Psoas muscle (tissue), 8 donors: ENCODE data around the gene IHH. TPM values are rescaled to one million over a fixed set of nuclear protein-coding genes. Genes with fewer than 3 reads are reported as not detected.

ENCODE experiments used
- ATAC-seq, 4 donors: fragments of 200-7000 bp; cut with Tn5 transposase; one replicate each; pipeline ENCODE4 v1.9.1; 2020; ENCODE audit warnings: moderate library complexity in 3 of 4, mild to moderate bottlenecking in 2 of 4
- DNase-seq, 2 donors: peaks; one replicate each; pipeline ENCODE4 v3.0.0-alpha.2; 2020
- H3K27ac ChIP-seq: fragments of 200-600 bp; one replicate; pipeline ENCODE4 v1.8.0; 2022
- H3K27me3 ChIP-seq, 3 donors: fragments of 200-600 bp in 1 of 3; one replicate each; pipeline versions ENCODE4 v1.6.1 to v1.8.0; 2013 to 2022; ENCODE audit warnings: low read length in 2 of 3, mild to moderate bottlenecking in 2 of 3, moderate library complexity in 1 of 3; ENCODE audit not compliant: insufficient read depth in 3 of 3
- H3K36me3 ChIP-seq, 2 donors: fragments of 200-600 bp in 1 of 2; one replicate each; pipeline versions ENCODE4 v1.6.1 to v1.8.0; 2013 to 2022; ENCODE audit warnings: low read depth in 1 of 2, mild to moderate bottlenecking in 1 of 2, moderate library complexity in 1 of 2; ENCODE audit not compliant: insufficient read depth in 1 of 2
- H3K4me1 ChIP-seq: fragments of 200-600 bp; one replicate; pipeline ENCODE4 v1.8.0; 2022
- H3K4me3 ChIP-seq: fragments of 200-600 bp; one replicate; pipeline ENCODE4 v1.8.0; 2022; ENCODE audit warnings: mild to moderate bottlenecking
- H3K9me3 ChIP-seq: fragments of 200-600 bp; one replicate; pipeline ENCODE4 v1.8.0; 2022
- WGBS, 3 donors: extraction: QIAGEN DNeasy Blood & Tissue Kit; methylation state at CpG; one replicate each; pipeline versions ENCODE4 v1.1.6 to v1.1.7; 2013; 5-methylcytosine and 5-hydroxymethylcytosine counted together
- intact Hi-C, 2 donors: fragments of 100-400 bp; cut with DNase I; formaldehyde crosslinking; loops; one replicate each; pipeline versions ENCODE4 v1.11.0 to v1.14.2; 2022
- polyA plus RNA-seq, 3 donors: library from polyadenylated mRNA; stranded (reverse); fragments of 200-250 nt; gene quantifications; one replicate each; pipeline ENCODE4 v1.2.3, GENCODE V29; 2013
- total RNA-seq, 4 donors: library from RNA; stranded (reverse); fragmentation: NEBNext Ultra II Directional in 2 of 4; extraction: Animal tissue kit (Norgen Biotek cat#: 25700) in 2 of 4; gene quantifications; one replicate each; pipeline versions ENCODE4 v1.2.1 to v1.2.4, GENCODE V29; 2021 to 2023
- TF ChIP-seq, protein P1 (sequence below): fragments of 200-600 bp; IDR thresholded peaks from one replicate; pipeline ENCODE4 v1.8.0; 2022; ENCODE audit warnings: antibody characterized with exemption
- donor health status: healthy with polysubstance abuse.
- donor health status: DM: no; HTN: no; CAD: no; lungs with moderate emphysema.
- donor health status: Bipolar disorder and iron deficiency.
- donor health status: healthy.
- donor health status: DM: yes; HTN: yes; CAD: no.
- donor health status: DM: no; HTN: no; CAD: no.
- donor health status: DM: no; HTN: no; CAD: no.
- donor health status: DM: yes; HTN: yes; CAD: no.

Gene IHH
- total and polyA plus RNA-seq, 7 donors = 0.03 to 0.12 TPM; not detected in 5

DNA sequence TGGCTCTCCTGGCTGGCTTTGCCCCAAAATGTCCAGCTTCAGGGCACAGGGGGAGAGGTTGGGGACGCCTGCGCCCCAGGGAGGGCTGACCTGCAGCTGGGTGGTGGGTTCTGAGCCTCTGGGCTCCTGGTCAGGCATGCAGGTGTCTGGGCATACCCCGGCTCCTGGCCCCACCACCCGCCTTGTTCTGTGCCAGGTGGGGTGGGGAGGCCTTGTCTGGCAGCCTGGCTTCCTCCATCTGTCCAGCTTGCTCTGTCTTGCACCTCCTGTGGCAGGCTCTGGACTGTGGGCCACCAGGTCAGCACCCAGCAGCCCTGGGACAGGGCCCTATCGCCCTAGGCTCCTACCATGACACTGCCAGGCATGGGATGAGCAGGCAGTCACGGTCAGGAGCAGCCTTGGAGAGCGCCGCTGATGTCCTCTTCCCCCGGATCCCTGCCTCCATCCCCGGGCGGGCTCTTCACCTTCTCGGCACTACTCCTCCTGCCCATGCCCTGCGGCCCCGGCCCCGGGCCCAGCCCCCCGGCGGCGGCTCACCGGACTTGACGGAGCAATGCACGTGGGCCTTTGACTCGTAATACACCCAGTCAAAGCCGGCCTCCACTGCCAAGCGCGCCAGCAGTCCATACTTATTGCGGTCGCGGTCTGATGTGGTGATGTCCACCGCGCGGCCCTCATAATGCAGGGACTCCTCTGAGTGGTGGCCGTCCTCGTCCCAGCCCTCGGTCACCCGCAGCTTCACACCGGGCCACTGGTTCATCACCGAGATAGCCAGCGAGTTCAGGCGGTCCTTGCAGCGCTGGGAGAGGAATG is 3.6 kb downstream of the IHH start:
- WGBS, 3 donors = 11 to 15% (median 12%) methylated on average over 31 to 40 of the region's 40 CpGs
- intact Hi-C loops = loop anchor here (10.0 kb wide), 1 partner anchor 248 kb away; the partner anchor contains the start of gene PTPRN (in 2 of the 2)
- peaks cover 0 to 80% (median 24%) of the 10 kb centered on the region in 3 donors for H3K27me3 ChIP-seq

DNA sequence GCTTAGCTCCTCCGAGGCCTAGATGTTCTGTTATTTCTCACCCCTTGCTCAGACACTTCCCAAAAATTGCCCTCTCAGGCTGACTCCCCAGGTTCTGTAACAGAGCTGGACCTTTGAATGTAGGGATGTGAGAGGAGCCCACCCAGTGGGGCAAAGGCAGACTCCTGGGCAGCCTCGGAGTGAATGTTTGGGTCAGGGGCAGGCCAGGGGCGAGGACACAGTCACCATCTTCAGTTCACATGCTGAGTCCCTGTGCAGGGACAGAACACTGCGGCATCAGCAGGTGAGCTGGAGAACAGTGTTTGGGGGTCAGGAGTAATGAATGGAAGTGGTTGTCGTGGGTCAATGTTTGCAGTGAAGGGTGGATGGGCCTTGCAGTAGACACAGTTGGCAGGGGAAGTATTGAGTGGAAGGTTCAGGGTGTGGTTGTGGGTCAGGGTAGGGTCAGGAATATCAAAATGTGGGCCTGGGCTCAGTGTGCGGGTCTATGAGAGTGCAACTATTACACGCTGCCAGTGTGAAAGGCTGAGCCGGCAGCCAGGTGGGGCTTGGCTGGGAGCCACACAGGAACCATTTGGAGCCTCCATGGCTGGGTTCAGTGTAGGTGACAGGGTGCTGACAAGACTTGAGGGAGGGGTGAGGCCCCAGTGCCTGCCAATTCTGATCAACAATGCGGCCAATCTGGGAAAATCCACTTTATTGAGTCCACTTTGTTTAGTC is 4.4 kb downstream of the IHH start:
- no peak overlapping the region for H3K4me3 ChIP-seq
- H3K27me3 ChIP-seq = peaks cover 0 to 72% (median 22%) of the 10 kb centered on the region in 3 donors
- intact Hi-C loops = loop anchor here (10.0 kb wide), 1 partner anchor 248 kb away; the partner anchor contains the start of gene PTPRN (in 2 of the 2)
- TF ChIP-seq, protein P1, sequence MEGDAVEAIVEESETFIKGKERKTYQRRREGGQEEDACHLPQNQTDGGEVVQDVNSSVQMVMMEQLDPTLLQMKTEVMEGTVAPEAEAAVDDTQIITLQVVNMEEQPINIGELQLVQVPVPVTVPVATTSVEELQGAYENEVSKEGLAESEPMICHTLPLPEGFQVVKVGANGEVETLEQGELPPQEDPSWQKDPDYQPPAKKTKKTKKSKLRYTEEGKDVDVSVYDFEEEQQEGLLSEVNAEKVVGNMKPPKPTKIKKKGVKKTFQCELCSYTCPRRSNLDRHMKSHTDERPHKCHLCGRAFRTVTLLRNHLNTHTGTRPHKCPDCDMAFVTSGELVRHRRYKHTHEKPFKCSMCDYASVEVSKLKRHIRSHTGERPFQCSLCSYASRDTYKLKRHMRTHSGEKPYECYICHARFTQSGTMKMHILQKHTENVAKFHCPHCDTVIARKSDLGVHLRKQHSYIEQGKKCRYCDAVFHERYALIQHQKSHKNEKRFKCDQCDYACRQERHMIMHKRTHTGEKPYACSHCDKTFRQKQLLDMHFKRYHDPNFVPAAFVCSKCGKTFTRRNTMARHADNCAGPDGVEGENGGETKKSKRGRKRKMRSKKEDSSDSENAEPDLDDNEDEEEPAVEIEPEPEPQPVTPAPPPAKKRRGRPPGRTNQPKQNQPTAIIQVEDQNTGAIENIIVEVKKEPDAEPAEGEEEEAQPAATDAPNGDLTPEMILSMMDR = no peak
- no peak for DNase-seq
- no peaks in the 10 kb centered on the region for H3K36me3 ChIP-seq
- no peaks in the 10 kb centered on the region for H3K9me3 ChIP-seq
- WGBS, 3 donors = 66 to 75% (median 71%) methylated on average over 9 of the region's 9 CpGs
- H3K4me1 ChIP-seq = peaks cover 28% of the 10 kb centered on the region
- no peak overlapping the region for H3K27ac ChIP-seq
- no peak for ATAC-seq

More for the DNA sequence above, 3.6 kb downstream of the IHH start:
- peaks cover 28% of the 10 kb centered on the region for H3K4me1 ChIP-seq
- H3K27ac ChIP-seq = no peak overlapping the region
- DNase-seq (no peak), ATAC-seq (no peak)
- H3K36me3 ChIP-seq = no peaks in the 10 kb centered on the region
- H3K4me3 ChIP-seq = peak overlapping the region; percentile 19
- no peaks in the 10 kb centered on the region for H3K9me3 ChIP-seq
- TF ChIP-seq, protein P1 = no peak

DNA sequence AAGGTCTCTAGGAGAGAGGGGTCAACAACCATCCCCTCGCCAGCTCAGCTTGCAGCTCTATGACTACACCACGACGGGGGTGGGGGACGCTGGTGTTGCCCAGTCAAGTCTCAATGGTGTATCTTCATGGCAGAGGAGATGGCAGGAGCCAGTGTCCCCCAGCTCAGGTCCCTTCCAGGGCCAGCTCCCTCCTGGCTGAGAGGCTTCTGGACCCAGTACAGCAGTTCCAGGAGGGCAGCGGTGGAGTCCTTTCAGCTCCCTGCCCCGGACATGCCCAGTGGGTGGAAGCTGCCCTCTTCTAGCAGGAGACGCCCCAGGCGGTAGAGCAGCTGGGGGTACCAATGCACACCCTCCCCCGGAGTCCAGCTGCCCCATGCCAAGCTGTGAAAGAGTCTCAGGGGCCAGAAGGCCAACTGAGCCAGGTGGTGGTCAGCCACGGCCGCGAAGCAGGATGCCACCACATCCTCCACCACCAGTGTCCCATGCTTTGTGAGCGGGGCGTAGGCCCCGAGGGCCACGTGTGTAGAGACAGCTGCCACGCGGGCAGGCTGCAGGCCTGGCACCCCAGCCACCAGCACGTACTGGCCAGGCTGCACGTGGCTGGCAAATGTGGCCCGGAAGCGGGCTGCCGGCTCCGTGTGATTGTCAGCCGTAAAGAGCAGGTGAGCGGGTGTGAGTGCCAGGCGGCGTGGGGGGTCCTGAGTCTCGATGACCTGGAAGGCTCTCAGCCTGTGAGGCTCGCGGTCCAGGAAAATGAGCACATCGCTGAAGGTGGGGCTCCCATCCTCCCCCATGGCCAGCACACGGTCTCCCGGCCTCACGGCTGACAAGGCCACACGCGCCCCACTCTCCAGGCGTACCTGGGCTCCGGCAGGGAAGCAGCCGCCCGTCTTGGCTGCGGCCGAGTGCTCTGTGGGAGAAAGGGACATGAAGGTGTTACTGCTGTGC is 5.5 kb downstream of the IHH start:
- no peaks in the 10 kb centered on the region for H3K36me3 ChIP-seq
- no peak overlapping the region for H3K27ac ChIP-seq
- H3K4me3 ChIP-seq = no peak overlapping the region
- H3K9me3 ChIP-seq = no peaks in the 10 kb centered on the region
- intact Hi-C loops = loop anchor here (10.0 kb wide), 1 partner anchor 250 kb away; the partner anchor contains the start of gene PTPRN (in 2 of the 2)
- ATAC-seq (no peak), DNase-seq (no peak)
- H3K4me1 ChIP-seq = peaks cover 28% of the 10 kb centered on the region
- 79 to 85% (median 81%) methylated on average over 40 to 43 of the region's 43 CpGs for WGBS, 3 donors
- TF ChIP-seq, protein P1 = no peak
- H3K27me3 ChIP-seq = peaks cover 0 to 63% (median 18%) of the 10 kb centered on the region in 3 donors

DNA sequence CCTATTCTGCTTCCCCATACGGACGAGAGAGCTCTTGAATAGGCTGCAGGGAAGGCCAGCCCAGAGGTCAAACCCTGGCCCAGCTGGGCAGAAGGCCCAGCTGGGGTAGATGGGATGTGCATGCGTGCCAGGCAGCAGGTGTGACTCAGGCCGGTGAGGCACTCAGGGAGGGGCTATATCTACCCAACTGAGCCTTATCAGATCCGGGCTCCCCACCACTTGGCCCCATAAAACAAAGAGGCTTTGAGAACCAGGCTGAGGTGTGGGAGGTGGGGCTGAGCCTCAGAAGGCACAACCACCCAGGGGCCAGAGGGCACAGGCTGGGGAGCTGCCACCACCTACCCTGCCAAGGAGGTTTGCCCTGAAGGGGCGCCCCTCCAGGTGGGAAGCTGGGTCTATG is 11.4 kb downstream of the IHH start:
- WGBS, 3 donors = 61 to 72% (median 71%) methylated on average over 6 of the region's 6 CpGs
- H3K9me3 ChIP-seq = no peaks in the 10 kb centered on the region
- TF ChIP-seq, protein P1 = no peak
- no peak for ATAC-seq
- DNase-seq = no peak
- no peaks in the 10 kb centered on the region for H3K4me1 ChIP-seq
- intact Hi-C loops = no loop called here
- peaks cover 0 to 50% (median 5%) of the 10 kb centered on the region in 3 donors for H3K27me3 ChIP-seq
- no peak overlapping the region for H3K27ac ChIP-seq
- H3K36me3 ChIP-seq = no peaks in the 10 kb centered on the region
- H3K4me3 ChIP-seq = no peak overlapping the region
